Loucy (cell line): ENCODE measurements around the gene RNF168.

Experiments used
- EZH2phosphoT487 ChIP-seq: fragments of 200-600 bp; IDR thresholded peaks from 2 replicates; pipeline ENCODE4 v1.6.1; 2018; ENCODE audit warnings: antibody characterized with exemption, mild to moderate bottlenecking, moderate library complexity, borderline replicate concordance
- TF ChIP-seq, protein P1 (sequence below): fragments of 200-600 bp; sonication (generic); conservative IDR thresholded peaks from 2 replicates; pipeline ENCODE4 v1.5.1; 2014; ENCODE audit warnings: mild to moderate bottlenecking, antibody characterized with exemption, low read length

DNA sequence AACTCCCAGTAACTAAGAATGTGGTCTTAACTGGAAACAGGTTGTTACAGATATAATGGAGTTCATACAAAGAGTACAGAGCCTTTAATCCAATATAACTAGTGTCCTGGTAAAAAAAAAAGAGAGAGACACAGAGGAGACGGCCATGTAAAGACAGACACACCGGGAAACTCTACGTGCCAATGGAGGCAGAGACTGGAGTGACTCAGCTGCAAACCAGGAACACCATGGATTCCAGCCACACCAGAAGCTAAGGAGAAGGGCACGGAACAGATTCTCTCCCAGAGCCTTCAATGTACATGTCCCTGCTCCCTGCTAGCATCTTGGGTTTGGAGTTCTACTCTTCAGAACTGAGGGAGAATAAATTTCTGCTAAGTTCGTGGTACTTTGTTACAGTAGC lies 4.5 kb downstream of the RNF168 start:
- TF ChIP-seq, protein P1, sequence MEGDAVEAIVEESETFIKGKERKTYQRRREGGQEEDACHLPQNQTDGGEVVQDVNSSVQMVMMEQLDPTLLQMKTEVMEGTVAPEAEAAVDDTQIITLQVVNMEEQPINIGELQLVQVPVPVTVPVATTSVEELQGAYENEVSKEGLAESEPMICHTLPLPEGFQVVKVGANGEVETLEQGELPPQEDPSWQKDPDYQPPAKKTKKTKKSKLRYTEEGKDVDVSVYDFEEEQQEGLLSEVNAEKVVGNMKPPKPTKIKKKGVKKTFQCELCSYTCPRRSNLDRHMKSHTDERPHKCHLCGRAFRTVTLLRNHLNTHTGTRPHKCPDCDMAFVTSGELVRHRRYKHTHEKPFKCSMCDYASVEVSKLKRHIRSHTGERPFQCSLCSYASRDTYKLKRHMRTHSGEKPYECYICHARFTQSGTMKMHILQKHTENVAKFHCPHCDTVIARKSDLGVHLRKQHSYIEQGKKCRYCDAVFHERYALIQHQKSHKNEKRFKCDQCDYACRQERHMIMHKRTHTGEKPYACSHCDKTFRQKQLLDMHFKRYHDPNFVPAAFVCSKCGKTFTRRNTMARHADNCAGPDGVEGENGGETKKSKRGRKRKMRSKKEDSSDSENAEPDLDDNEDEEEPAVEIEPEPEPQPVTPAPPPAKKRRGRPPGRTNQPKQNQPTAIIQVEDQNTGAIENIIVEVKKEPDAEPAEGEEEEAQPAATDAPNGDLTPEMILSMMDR: no peak
- TF ChIP-seq EZH2phosphoT487: no peak
